Colonic mucosa (tissue), 4 donors: ENCODE data around the gene SLC51B. TPM values are rescaled to one million over a fixed set of nuclear protein-coding genes. Genes with fewer than 3 reads are reported as not detected.
"Not testable (repeated sequence)": the region's sequence is repeated elsewhere in the genome, so short reads cannot be mapped to it uniquely, and the experiment has no call there.

Experiments used
- DNase-seq: peaks from one replicate; pipeline ENCODE4 v3.0.0-alpha.2; 2020
- H3K27ac ChIP-seq: fragments of 200-600 bp; one replicate; pipeline ENCODE4 v1.8.0; 2021
- H3K27me3 ChIP-seq: fragments of 200-600 bp; one replicate; pipeline ENCODE4 v1.8.0; 2021
- H3K36me3 ChIP-seq: fragments of 200-600 bp; one replicate; pipeline ENCODE4 v1.8.0; 2021
- H3K4me1 ChIP-seq: fragments of 200-600 bp; one replicate; pipeline ENCODE4 v1.8.0; 2021; ENCODE audit warnings: mild to moderate bottlenecking
- H3K4me3 ChIP-seq: fragments of 200-600 bp; one replicate; pipeline ENCODE4 v1.8.0; 2021
- H3K9ac ChIP-seq, 2 donors: one replicate each; pipeline ENCODE4 v1.7.0; 2013; ENCODE audit warnings: control low read depth in 2 of 2, low read depth in 2 of 2, low read length in 2 of 2
- H3K9me3 ChIP-seq: fragments of 200-600 bp; one replicate; pipeline ENCODE4 v1.8.0; 2021
- intact Hi-C: fragments of 100-400 bp; cut with DNase I; formaldehyde crosslinking; loops from one replicate; pipeline ENCODE4 v1.14.1; 2022
- total RNA-seq, 2 donors: library from RNA; stranded (reverse); fragmentation: NEBNext Ultra II Directional in 1 of 2; extraction: Animal tissue kit (Norgen Biotek cat#: 25700) in 1 of 2; gene quantifications; one replicate each; pipeline ENCODE4 v1.2.1, GENCODE V29; 2021
- TF ChIP-seq, protein P1 (sequence below): fragments of 200-600 bp; IDR thresholded peaks from one replicate; pipeline ENCODE4 v1.8.0; 2022; ENCODE audit warnings: antibody characterized with exemption, mild to moderate bottlenecking
- donor health status: healthy.
- donor health status: DM: no; HTN: no; CAD: no.
- donor health status: DM: no; HTN: no; CAD: no.

SLC51B gene
- total RNA-seq, 2 donors from 2014 or later, result 73.1 to 102 TPM

DNA sequence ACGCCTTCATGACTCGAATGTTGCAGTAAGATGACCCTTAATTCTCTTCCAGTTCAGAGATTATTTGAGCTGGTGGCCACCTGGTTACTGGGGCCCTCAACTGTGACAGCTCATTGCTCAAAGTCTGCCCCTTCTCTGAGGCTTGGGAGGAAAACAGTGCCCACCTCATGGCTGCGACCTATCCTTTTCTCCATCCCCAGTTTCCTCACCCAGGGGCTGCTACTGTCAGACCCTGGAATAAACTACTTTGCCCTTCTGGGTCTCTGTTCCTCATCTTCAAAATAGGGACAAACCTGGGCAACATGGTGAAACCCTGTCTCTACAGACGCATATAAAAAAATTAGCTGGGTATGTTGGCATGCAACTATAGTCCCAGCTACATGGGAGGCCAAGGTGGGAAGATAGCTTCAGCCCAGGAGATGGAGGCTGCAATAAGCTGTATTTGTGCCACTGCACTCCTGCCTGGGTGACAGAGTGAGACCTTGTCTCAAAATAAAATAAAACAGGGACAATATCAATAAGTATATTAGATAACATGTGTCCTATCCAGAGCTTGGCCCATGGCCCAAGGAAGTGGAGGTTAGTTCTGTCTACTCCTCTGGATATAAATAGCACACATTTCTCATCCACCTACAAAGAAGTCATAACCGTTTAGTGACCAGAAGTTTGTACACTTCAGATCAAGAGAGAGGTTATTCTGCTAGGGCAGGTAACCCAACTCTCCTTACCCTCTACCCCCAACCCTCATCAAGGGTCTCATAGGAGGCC, 24.8 kb downstream of the SLC51B start:
- Histone ChIP-seq H3K4me3 (no peak overlapping the region), H3K27me3 (peaks cover 7% of the 10 kb centered on the region), H3K27ac (peak overlapping the region; percentile 71), H3K4me1 (no peaks in the 10 kb centered on the region), H3K9ac (no peak overlapping the region), H3K36me3 (no peaks in the 10 kb centered on the region), H3K9me3 (no peaks in the 10 kb centered on the region)
- TF ChIP-seq, protein P1, sequence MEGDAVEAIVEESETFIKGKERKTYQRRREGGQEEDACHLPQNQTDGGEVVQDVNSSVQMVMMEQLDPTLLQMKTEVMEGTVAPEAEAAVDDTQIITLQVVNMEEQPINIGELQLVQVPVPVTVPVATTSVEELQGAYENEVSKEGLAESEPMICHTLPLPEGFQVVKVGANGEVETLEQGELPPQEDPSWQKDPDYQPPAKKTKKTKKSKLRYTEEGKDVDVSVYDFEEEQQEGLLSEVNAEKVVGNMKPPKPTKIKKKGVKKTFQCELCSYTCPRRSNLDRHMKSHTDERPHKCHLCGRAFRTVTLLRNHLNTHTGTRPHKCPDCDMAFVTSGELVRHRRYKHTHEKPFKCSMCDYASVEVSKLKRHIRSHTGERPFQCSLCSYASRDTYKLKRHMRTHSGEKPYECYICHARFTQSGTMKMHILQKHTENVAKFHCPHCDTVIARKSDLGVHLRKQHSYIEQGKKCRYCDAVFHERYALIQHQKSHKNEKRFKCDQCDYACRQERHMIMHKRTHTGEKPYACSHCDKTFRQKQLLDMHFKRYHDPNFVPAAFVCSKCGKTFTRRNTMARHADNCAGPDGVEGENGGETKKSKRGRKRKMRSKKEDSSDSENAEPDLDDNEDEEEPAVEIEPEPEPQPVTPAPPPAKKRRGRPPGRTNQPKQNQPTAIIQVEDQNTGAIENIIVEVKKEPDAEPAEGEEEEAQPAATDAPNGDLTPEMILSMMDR, result no peak
- intact Hi-C loops, result no loop called here
- DNase-seq, result no peak

DNA sequence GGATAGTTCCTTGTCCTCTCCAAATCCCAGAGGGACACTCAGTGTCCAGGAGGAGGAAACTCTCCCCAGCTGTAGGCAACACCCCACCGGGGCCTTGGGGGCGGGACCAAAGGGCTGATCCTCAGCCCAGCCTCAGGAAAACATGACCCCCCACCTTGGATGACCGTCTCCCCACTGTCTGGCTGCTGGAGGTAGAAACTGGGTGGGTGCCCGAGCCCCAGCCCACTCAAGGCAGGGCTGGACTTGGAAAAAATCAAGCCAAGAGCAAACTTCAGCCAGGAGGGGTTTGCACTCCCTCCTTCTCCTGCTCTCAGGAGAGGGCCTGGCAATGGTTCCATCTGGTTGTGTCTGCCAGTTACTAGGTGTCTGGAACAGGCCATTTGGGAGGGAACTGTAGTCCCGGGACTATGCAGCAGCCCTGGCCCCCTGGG, 26.2 kb downstream of the SLC51B start:
- Histone ChIP-seq H3K4me3 (no peak overlapping the region), H3K27me3 (peaks cover 7% of the 10 kb centered on the region), H3K9ac (no peak overlapping the region), H3K27ac (peak overlapping the region; percentile 24), H3K36me3 (no peaks in the 10 kb centered on the region), H3K4me1 (no peaks in the 10 kb centered on the region), H3K9me3 (no peaks in the 10 kb centered on the region)
- DNase-seq, result no peak
- TF ChIP-seq, protein P1, result no peak
- intact Hi-C loops, result no loop called here

DNA sequence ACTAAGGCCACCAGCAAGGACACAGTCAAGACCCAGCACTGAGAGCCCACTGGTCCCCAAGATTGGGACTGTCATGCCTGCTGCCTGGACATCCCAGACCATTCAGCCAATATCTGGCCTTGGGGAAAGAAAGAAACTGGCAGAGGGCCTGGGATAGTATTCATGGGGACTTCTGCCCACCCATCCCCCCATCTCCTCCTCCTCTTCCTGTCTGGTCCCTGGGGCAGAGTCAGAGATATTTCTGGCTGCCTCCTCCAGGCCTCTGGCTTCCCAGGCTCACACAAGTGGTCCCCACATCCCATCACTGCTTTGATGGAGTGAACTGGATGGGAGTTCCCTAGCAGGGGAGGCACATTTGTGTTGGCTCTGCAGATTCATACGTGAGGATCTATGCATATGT, 26.8 kb downstream of the SLC51B start:
- TF ChIP-seq, protein P1, result no peak
- H3K4me1 ChIP-seq, result no peaks in the 10 kb centered on the region
- peak overlapping the region in 1 of 2 donors; percentile 14 for H3K9ac ChIP-seq
- H3K27me3 ChIP-seq, result peaks cover 7% of the 10 kb centered on the region
- no peak overlapping the region for H3K4me3 ChIP-seq
- H3K36me3 ChIP-seq, result no peaks in the 10 kb centered on the region
- H3K27ac ChIP-seq, result peak overlapping the region; percentile 24
- no peaks in the 10 kb centered on the region for H3K9me3 ChIP-seq
- intact Hi-C loops, result no loop called here
- no peak for DNase-seq

DNA sequence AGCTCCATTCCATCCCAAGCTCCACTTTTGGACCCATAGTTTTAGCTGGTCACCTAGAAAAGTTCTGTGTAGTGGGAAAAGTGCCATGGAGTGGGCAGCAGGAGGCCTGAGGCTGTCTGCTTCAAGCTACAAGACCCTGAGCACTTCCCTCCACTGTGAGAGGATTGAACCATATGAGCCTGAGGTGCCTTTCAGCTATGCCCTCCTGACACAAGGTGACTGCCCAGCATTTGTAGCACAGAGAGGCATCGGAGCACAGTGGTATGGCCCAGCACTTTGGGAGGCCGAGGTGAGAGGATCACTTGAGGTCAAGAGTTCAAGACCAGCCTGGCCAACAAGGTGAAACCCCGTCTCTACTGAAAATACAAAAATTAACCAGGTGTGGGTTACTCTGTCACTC, 27.4 kb downstream of the SLC51B start:
- Histone ChIP-seq H3K9me3 (no peaks in the 10 kb centered on the region), H3K4me1 (no peaks in the 10 kb centered on the region), H3K27ac (no peak overlapping the region), H3K4me3 (no peak overlapping the region), H3K9ac (no peak overlapping the region), H3K27me3 (peaks cover 6% of the 10 kb centered on the region), H3K36me3 (no peaks in the 10 kb centered on the region)
- intact Hi-C loops, result no loop called here
- TF ChIP-seq, protein P1, result no peak
- DNase-seq, result no peak

- DNase-seq, H3K9me3 ChIP-seq, H3K4me1 ChIP-seq, H3K36me3 ChIP-seq, H3K27me3 ChIP-seq, H3K27ac ChIP-seq, H3K9ac ChIP-seq, H3K4me3 ChIP-seq, intact Hi-C loops: not testable (repeated sequence)
Observed at GRCh38 chr15:65074946-65075345, 29.8 kb downstream of the SLC51B start.

- H3K36me3 ChIP-seq, H3K4me3 ChIP-seq, H3K4me1 ChIP-seq, DNase-seq, intact Hi-C loops, H3K9ac ChIP-seq, H3K9me3 ChIP-seq, H3K27me3 ChIP-seq, H3K27ac ChIP-seq: not testable (repeated sequence)
Observed at GRCh38 chr15:65075607-65076395, 30.6 kb downstream of the SLC51B start.
